K562 (cell line): ENCODE data around the gene FGF14. TPM values are rescaled to one million over a fixed set of nuclear protein-coding genes. Genes with fewer than 3 reads are reported as not detected.

Experiments
- ATAC-seq: fragments of 200-7000 bp; cut with Tn5 transposase; 3 replicates; pipeline ENCODE4 v1.9.1; 2020; ENCODE audit warnings: moderate library complexity
- BruUV-seq: library from RNA; stranded (reverse); fragments of 400-500 nt; replicated peaks from 2 replicates; lab custom pipeline; 2021; lab: Mats Ljungman, UMichigan
- CTCF ChIA-PET: fragments of 300-600 bp; formaldehyde crosslinking; extraction: SDS; loops from one replicate; lab custom pipeline; 2021; ENCODE audit warnings: low intra/inter-chr PET ratio; lab: Yijun Ruan, JAX
- POLR2A ChIA-PET: fragments of 300-600, 350-650 bp; sonication (Branson Sonifier 250); formaldehyde crosslinking; extraction: SDS; loops from one replicate; lab custom pipeline; 2021; ENCODE audit warnings: antibody characterized with exemption, inconsistent platforms; lab: Yijun Ruan, JAX
- DNase-seq, 4 experiments: peaks; one replicate each; pipeline versions ENCODE4 v3.0.0 to v3.0.0-alpha.2; 2011 to 2018; ENCODE audit warnings: low spot score in 3 of 4, mixed read lengths in 3 of 4; ENCODE audit errors: extremely low read depth in 1 of 4
- FAIRE-seq: peaks from 2 replicates; lab custom pipeline; 2011; peaks lifted over from hg19 to GRCh38; lab: Jason Lieb, UNC
- H2AFZ ChIP-seq: 2 replicates; pipeline ENCODE4 v1.6.0; 2011; ENCODE audit warnings: low read depth, low read length, control low read depth, inconsistent platforms
- H3K27ac ChIP-seq: fragments of 200-600 bp; 3 replicates; pipeline ENCODE4 v1.8.0; 2011; ENCODE audit warnings: low read depth, mild to moderate bottlenecking, control low read depth, inconsistent platforms, low read length, moderate library complexity, mixed read lengths; ENCODE audit errors: extremely low read depth
- H3K27me3 ChIP-seq, 2 experiments: fragments of 300-600 bp in 1 of 2; 2 replicates in 1 of 2; 3 replicates in 1 of 2; pipeline versions ENCODE4 v1.6.0 to v1.8.0; 2011; ENCODE audit warnings: inconsistent platforms in 2 of 2, low read length in 2 of 2, mild to moderate bottlenecking in 1 of 2, mixed read lengths in 1 of 2, moderate library complexity in 1 of 2; ENCODE audit not compliant: control insufficient read depth in 2 of 2, insufficient read depth in 2 of 2
- H3K36me3 ChIP-seq: fragments of 300-600 bp; 3 replicates; pipeline ENCODE4 v1.8.0; 2011; ENCODE audit warnings: mild to moderate bottlenecking, low read length, inconsistent platforms; ENCODE audit not compliant: control insufficient read depth, insufficient read depth
- H3K4me1 ChIP-seq, 2 experiments: fragments of 200-600 bp in 1 of 2; replicated peaks in 1 of 2; 2 replicates in 1 of 2; 3 replicates in 1 of 2; pipeline versions ENCODE4 v1.5.1 to v1.8.0; 2011; ENCODE audit warnings: inconsistent platforms in 2 of 2, low read length in 2 of 2, mild to moderate bottlenecking in 1 of 2, mixed read lengths in 1 of 2, moderate library complexity in 1 of 2; ENCODE audit not compliant: control insufficient read depth in 2 of 2, insufficient read depth in 2 of 2
- H3K4me2 ChIP-seq: 2 replicates; pipeline ENCODE4 v1.6.1; 2011; ENCODE audit warnings: low read length, control low read depth, inconsistent platforms, mixed read lengths; ENCODE audit not compliant: insufficient read depth
- H3K4me3 ChIP-seq: fragments of 200-600 bp; sonication (generic), shearing (Covaris generic); 2 replicates; pipeline ENCODE4 v1.5.1; 2016; ENCODE audit warnings: control low read depth, inconsistent platforms
- H3K79me2 ChIP-seq: fragments of 200-600 bp; 3 replicates; pipeline ENCODE4 v1.8.0; 2011; ENCODE audit warnings: low read length, inconsistent platforms; ENCODE audit not compliant: control insufficient read depth, insufficient read depth
- H3K9ac ChIP-seq, 2 experiments: 2 replicates each; pipeline versions ENCODE4 v1.6.0 to v1.6.1; 2011; ENCODE audit warnings: low read depth in 2 of 2, low read length in 2 of 2, control low read depth in 1 of 2, inconsistent platforms in 1 of 2, mild to moderate bottlenecking in 1 of 2, mixed read lengths in 1 of 2; ENCODE audit not compliant: insufficient read depth in 1 of 2
- H3K9me1 ChIP-seq: one replicate; pipeline ENCODE4 v1.6.0; 2011; ENCODE audit warnings: inconsistent platforms, mild to moderate bottlenecking, low read length, moderate library complexity; ENCODE audit not compliant: control insufficient read depth, insufficient read depth
- H3K9me3 ChIP-seq: replicated peaks from 2 replicates; pipeline ENCODE4 v1.5.1; 2011; ENCODE audit warnings: low read depth, low read length, inconsistent platforms; ENCODE audit not compliant: control insufficient read depth, insufficient read depth
- H4K20me1 ChIP-seq: replicated peaks from 2 replicates; pipeline ENCODE4 v1.6.1; 2011; ENCODE audit warnings: low read length, inconsistent platforms, mixed read lengths; ENCODE audit not compliant: control insufficient read depth, insufficient read depth
- ELF2 ChIP-seq: fragments of 250-450 bp; sonication (Bioruptor Pico); IDR thresholded peaks from 2 replicates; pipeline ENCODE4 v1.5.0; 2021; ENCODE audit warnings: mild to moderate bottlenecking
- ESRRA ChIP-seq: fragments of 450-650 bp; IDR thresholded peaks from 2 replicates; pipeline ENCODE4 v1.6.1; 2014; ENCODE audit warnings: low read depth, mild to moderate bottlenecking, moderate library complexity, borderline replicate concordance
- GTF3C2 ChIP-seq: IDR thresholded peaks from 3 replicates; pipeline ENCODE4 v1.6.1; 2011; ENCODE audit warnings: borderline replicate concordance, mild to moderate bottlenecking, moderate library complexity; ENCODE audit not compliant: insufficient read length; ENCODE audit errors: extremely low read depth
- POLR3G ChIP-seq: IDR thresholded peaks from 2 replicates; pipeline ENCODE4 v1.6.1; 2011; ENCODE audit not compliant: insufficient read length, insufficient replicate concordance; ENCODE audit errors: extremely low read depth
- TCF7L2 ChIP-seq: fragments of 150-350 bp; IDR thresholded peaks from 2 replicates; pipeline ENCODE4 v1.6.1; 2016; ENCODE audit warnings: low read depth, mild to moderate bottlenecking, low read length, moderate library complexity
- U2AF2 ChIP-seq: fragments of 200-400 bp; formaldehyde crosslinking; optimal IDR thresholded peaks from 2 replicates; pipeline ENCODE3; 2017; ENCODE audit warnings: low read depth, mild to moderate bottlenecking, low read length
- ZNF609 ChIP-seq: sonication (generic); formaldehyde crosslinking; IDR thresholded peaks from 2 replicates; pipeline ENCODE4 v1.8.1; 2023; ENCODE audit warnings: missing genetic modification reagents, mild to moderate bottlenecking, borderline replicate concordance
- ZNF695 ChIP-seq: fragments of 450-650 bp; formaldehyde crosslinking; IDR thresholded peaks from 2 replicates; pipeline ENCODE4 v1.4.0; 2020; ENCODE audit warnings: mild to moderate bottlenecking, moderate library complexity
- ZNF785 ChIP-seq: fragments of 250-450 bp; sonication (Bioruptor Pico); IDR thresholded peaks from 2 replicates; pipeline ENCODE4 v1.4.0; 2020; ENCODE audit warnings: mild to moderate bottlenecking
- WGBS: fragments of 100-300 bp; shearing (Covaris generic); methylation state at CpG from one replicate; pipeline ENCODE4 v1.1.6; 2016; ENCODE audit warnings: low coverage, mixed read lengths; ENCODE audit not compliant: insufficient coverage; ENCODE audit errors: missing lambda C conversion rate; 5-methylcytosine and 5-hydroxymethylcytosine counted together
- in situ Hi-C: fragments of 300-500 bp; cut with MboI; formaldehyde crosslinking; loops from 4 replicates; pipeline ENCODE4 v1.15.0; 2018; ENCODE audit warnings: inconsistent platforms, mixed read lengths
- intact Hi-C: fragments of 100-400 bp; cut with micrococcal nuclease; formaldehyde crosslinking; loops from 2 replicates; pipeline ENCODE4 v1.14.2; 2022
- polyA plus RNA-seq, 8 experiments: library from polyadenylated mRNA; depleted of rRNA in 4 of 8; stranded (reverse) in 5 of 8; unstranded in 3 of 8; fragments of >200 nt; fragmentation: Nextera tagmentation in 2 of 8; fragmentation: Illumina TruSeq in 1 of 8; extraction: Ambion mirVana in 2 of 8; extraction: Trizol in 1 of 8; gene quantifications; 2 replicates each; pipeline versions ENCODE4 v1.2.1 to v1.2.3, GENCODE V29; 2011 to 2014; ENCODE audit warnings: inconsistent platforms in 1 of 8, missing spikeins in 1 of 8
- total RNA-seq, 7 experiments: library from RNA; depleted of rRNA in 6 of 7; stranded (reverse); fragments of >200 nt in 6 of 7; fragmentation: Illumina TruSeq in 2 of 7; extraction: Trizol in 2 of 7; gene quantifications; 2 replicates each; pipeline versions ENCODE4 v1.2.1 to v1.2.3, GENCODE V29; 2011 to 2021; ENCODE audit warnings: low replicate concordance in 1 of 7

Gene FGF14
- total and polyA plus RNA-seq, 9 of the 15 experiments (the other 6 are each of a cell fraction or from before 2014, with no cell fraction given): not detected

DNA sequence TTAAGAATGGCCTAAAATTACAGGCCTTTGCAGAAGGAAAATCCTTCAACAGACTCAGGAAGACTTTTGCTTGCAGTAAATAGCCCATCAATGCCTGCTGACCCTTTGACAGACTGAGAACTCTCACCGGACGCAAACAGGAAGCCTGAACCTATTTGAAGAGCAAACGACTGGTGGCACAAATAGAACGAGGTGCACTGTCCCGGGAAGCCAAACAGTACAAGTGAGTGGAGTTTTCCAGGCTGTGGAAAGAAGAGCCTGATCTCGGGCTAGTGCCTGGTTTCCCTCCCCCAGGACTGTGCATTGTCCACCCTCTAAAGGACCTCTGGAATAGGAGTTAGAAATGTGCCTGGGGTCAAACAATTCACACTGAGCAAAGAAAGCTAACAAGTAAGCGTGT, 165.5 kb downstream of the FGF14 start:
- ATAC-seq (no peak), FAIRE-seq (no peak), DNase-seq (no peak)
- Histone ChIP-seq H3K4me3 (no peak overlapping the region), H3K9ac (no peak overlapping the region), H3K27me3 (no peaks in the 10 kb centered on the region), H2AFZ (no peak overlapping the region), H3K79me2 (no peaks in the 10 kb centered on the region), H3K4me2 (no peak overlapping the region), H3K9me3 (no peaks in the 10 kb centered on the region), H3K27ac (no peak overlapping the region), H3K36me3 (no peaks in the 10 kb centered on the region), H3K4me1 (no peaks in the 10 kb centered on the region)
- intact Hi-C loops: no loop called here
- POLR2A ChIA-PET: no interaction called here
- CTCF ChIA-PET: no interaction called here
- WGBS: 0% methylated on average over 5 of the region's 7 CpGs
- no TSS peak for BruUV-seq
- TF ChIP-seq ZNF695 (CRISPR knock-in tag) (no peak), ZNF785 (no peak), POLR3G (no peak), TCF7L2 (no peak), ELF2 (CRISPR knock-in tag) (no peak), U2AF2 (no peak)
- TF ChIP-seq, all 486 proteins: peak for 0
- Histone ChIP-seq H3K9me1 (no peaks in the 10 kb centered on the region), H4K20me1 (no peaks in the 10 kb centered on the region)
- in situ Hi-C loops: no loop called here

GRCh38 chr13:102235689-102236088, 166.2 kb downstream of the FGF14 start:
- DNase-seq (no peak), ATAC-seq (no peak), FAIRE-seq (no peak)
- H3K27me3 ChIP-seq: no peaks in the 10 kb centered on the region
- intact Hi-C loops: no loop called here
- H3K27ac ChIP-seq: no peak overlapping the region
- H3K9ac ChIP-seq: no peak overlapping the region
- H3K79me2 ChIP-seq: no peaks in the 10 kb centered on the region
- in situ Hi-C loops: no loop called here
- POLR2A ChIA-PET: no interaction called here
- H3K9me3 ChIP-seq: no peaks in the 10 kb centered on the region
- H2AFZ ChIP-seq: no peak overlapping the region
- no TSS peak for BruUV-seq
- H3K4me3 ChIP-seq: no peak overlapping the region
- no peaks in the 10 kb centered on the region for H3K9me1 ChIP-seq
- CTCF ChIA-PET: no interaction called here
- no peak overlapping the region for H3K4me2 ChIP-seq
- no peaks in the 10 kb centered on the region for H3K36me3 ChIP-seq
- 0% methylated on average over 1 of the region's 1 CpG for WGBS
- no peaks in the 10 kb centered on the region for H4K20me1 ChIP-seq
- H3K4me1 ChIP-seq: no peaks in the 10 kb centered on the region
- no peak for TF ChIP-seq ZNF609 (CRISPR knock-in tag)
- TF ChIP-seq ESRRA: no peak
- TF ChIP-seq GTF3C2: no peak
